Measurements from ENCODE around the gene IER2.

IER2 gene

GRCh38 chr19:13150187-13150930 lies at the start of gene IER2, which contains the start of gene STX10:
Gene IER2, plus strand, starts transcription at chr19:13150411. Its CDS starts 2,776 bp downstream, at chr19:13153187.
Gene STX10, minus strand, starts transcription at chr19:13150375. Its CDS starts 202 bp downstream, at chr19:13150173.
- peak; percentile 98 for DNase-seq (ENCODE audit: low read depth)

GRCh38 chr19:13100841-13101589 lies 49.2 kb upstream of the IER2 start:
- DNase-seq (ENCODE audit: low read depth) = peak; percentile 50

GRCh38 chr19:13101590-13102415 lies 48.4 kb upstream of the IER2 start:
- no peak for DNase-seq (ENCODE audit: low read depth)

GRCh38 chr19:13102416-13102665 lies 47.9 kb upstream of the IER2 start:
- no peak for DNase-seq (ENCODE audit: low read depth)

- peak; percentile 75 for DNase-seq (ENCODE audit: low read depth)
Measured at GRCh38 chr19:13102666-13103580, 47.3 kb upstream of the IER2 start, which contains the start of gene LYL1. Gene LYL1, minus strand, starts transcription at chr19:13102858. Its CDS starts 1,687 bp downstream, at chr19:13101171.

- DNase-seq (ENCODE audit: low read depth) = no peak
Measured at GRCh38 chr19:13103581-13104359, 46.4 kb upstream of the IER2 start.

GRCh38 chr19:13104360-13104847 lies 45.8 kb upstream of the IER2 start:
- DNase-seq (ENCODE audit: low read depth) = no peak

GRCh38 chr19:13104848-13105711 lies 45.1 kb upstream of the IER2 start:
- DNase-seq (ENCODE audit: low read depth) = no peak

- no peak for DNase-seq (ENCODE audit: low read depth)
Measured at GRCh38 chr19:13109361-13110098, 40.7 kb upstream of the IER2 start.

GRCh38 chr19:13110099-13110610 lies 40.1 kb upstream of the IER2 start:
- DNase-seq (ENCODE audit: low read depth) = no peak

GRCh38 chr19:13112555-13112954 lies 37.7 kb upstream of the IER2 start:
- DNase-seq (ENCODE audit: low read depth) = no peak

- no peak for DNase-seq (ENCODE audit: low read depth)
Measured at GRCh38 chr19:13115936-13116281, 34.3 kb upstream of the IER2 start.

- peak; percentile 96 for DNase-seq (ENCODE audit: low read depth)
Measured at GRCh38 chr19:13116282-13117175, 33.7 kb upstream of the IER2 start, which contains the start of gene TRMT1. Gene TRMT1, minus strand, starts transcription at chr19:13116740. Its CDS starts 341 bp downstream, at chr19:13116399.

GRCh38 chr19:13117176-13117771 lies 32.9 kb upstream of the IER2 start:
- peak; percentile 43 for DNase-seq (ENCODE audit: low read depth)

GRCh38 chr19:13117772-13118423 lies 32.3 kb upstream of the IER2 start, which contains the start of gene NACC1:
Gene NACC1, plus strand, starts transcription at chr19:13118264. Its CDS starts 16,944 bp downstream, at chr19:13135208.
- DNase-seq (ENCODE audit: low read depth) = peak; percentile 93

GRCh38 chr19:13118424-13119193 lies 31.6 kb upstream of the IER2 start:
- peak; percentile 71 for DNase-seq (ENCODE audit: low read depth)

Data from ELR (cell line).